ENCODE measurements around the gene MTPN. TPM values are rescaled to one million over a fixed set of nuclear protein-coding genes. Genes with fewer than 3 reads are reported as not detected.
A peak's percentile ranks its signal among the peaks of the same experiment; 100 is the strongest.

The MTPN gene
- total RNA-seq, 1 donor from 2014 or later: 114 TPM

- Mint-ChIP-seq H3K4me3 (no peak overlapping the region), H3K27ac (ENCODE audit: unreplicated experiment) (no peak overlapping the region), H3K27me3 (ENCODE audit: low read depth) (no peaks in the 10 kb centered on the region)
Observed at GRCh38 chr7:135971366-135971725, 5.8 kb downstream of the MTPN start.

GRCh38 chr7:135970682-135971365 lies 6.3 kb downstream of the MTPN start:
- no peak overlapping the region for H3K27ac Mint-ChIP-seq (ENCODE audit: unreplicated experiment)
- no peaks in the 10 kb centered on the region for H3K9me3 Mint-ChIP-seq
- peaks cover 25% of the 10 kb centered on the region for H3K4me1 Mint-ChIP-seq
- H3K36me3 Mint-ChIP-seq (ENCODE audit: low read depth): peaks cover 4% of the 10 kb centered on the region
- DNase-seq (ENCODE audit: low read depth, low spot score): no peak
- H3K4me3 Mint-ChIP-seq: no peak overlapping the region
- no peaks in the 10 kb centered on the region for H3K27me3 Mint-ChIP-seq (ENCODE audit: low read depth)
- no peak for TF ChIP-seq CTCF (conservative IDR thresholded peaks at IDR 0.05)

More at GRCh38 chr7:135971366-135971725, 5.8 kb downstream of the MTPN start:
- H3K36me3 Mint-ChIP-seq (ENCODE audit: low read depth): peaks cover 4% of the 10 kb centered on the region
- H3K9me3 Mint-ChIP-seq: no peaks in the 10 kb centered on the region
- no peak for TF ChIP-seq CTCF (conservative IDR thresholded peaks at IDR 0.05)
- H3K4me1 Mint-ChIP-seq: peaks cover 30% of the 10 kb centered on the region
- DNase-seq (ENCODE audit: low read depth, low spot score): no peak

GRCh38 chr7:135970045-135970444 lies 7.1 kb downstream of the MTPN start:
- Mint-ChIP-seq H3K4me1 (peaks cover 23% of the 10 kb centered on the region), H3K27ac (ENCODE audit: unreplicated experiment) (no peak overlapping the region), H3K36me3 (ENCODE audit: low read depth) (peaks cover 4% of the 10 kb centered on the region), H3K27me3 (ENCODE audit: low read depth) (no peaks in the 10 kb centered on the region), H3K4me3 (no peak overlapping the region), H3K9me3 (no peaks in the 10 kb centered on the region)
- TF ChIP-seq CTCF (conservative IDR thresholded peaks at IDR 0.05): no peak
- no peak for DNase-seq (ENCODE audit: low read depth, low spot score)

GRCh38 chr7:135966341-135967043 lies 10.7 kb downstream of the MTPN start:
- peaks cover 4% of the 10 kb centered on the region for H3K36me3 Mint-ChIP-seq (ENCODE audit: low read depth)
- DNase-seq (ENCODE audit: low read depth, low spot score): no peak
- H3K4me3 Mint-ChIP-seq: no peak overlapping the region
- H3K27ac Mint-ChIP-seq (ENCODE audit: unreplicated experiment): peak overlapping the region; percentile 9
- H3K27me3 Mint-ChIP-seq (ENCODE audit: low read depth): no peaks in the 10 kb centered on the region
- peaks cover 12% of the 10 kb centered on the region for H3K4me1 Mint-ChIP-seq
- TF ChIP-seq CTCF (conservative IDR thresholded peaks at IDR 0.05): no peak
- H3K9me3 Mint-ChIP-seq: no peaks in the 10 kb centered on the region

GRCh38 chr7:135965602-135966001 lies 11.6 kb downstream of the MTPN start:
- H3K4me3 Mint-ChIP-seq: no peak overlapping the region
- H3K9me3 Mint-ChIP-seq: no peaks in the 10 kb centered on the region
- no peak for DNase-seq (ENCODE audit: low read depth, low spot score)
- no peak for TF ChIP-seq CTCF (conservative IDR thresholded peaks at IDR 0.05)
- H3K27ac Mint-ChIP-seq (ENCODE audit: unreplicated experiment): no peak overlapping the region
- H3K36me3 Mint-ChIP-seq (ENCODE audit: low read depth): peaks cover 4% of the 10 kb centered on the region
- H3K4me1 Mint-ChIP-seq: peaks cover 12% of the 10 kb centered on the region
- no peaks in the 10 kb centered on the region for H3K27me3 Mint-ChIP-seq (ENCODE audit: low read depth)
